ENCODE results near the gene TMEM132C.

- TF ChIP-seq POLR2AphosphoS5 (IDR thresholded peaks at IDR 0.05) (no peak), POLR2A (IDR thresholded peaks at IDR 0.05) (no peak)
- TF ChIP-seq, protein P1, sequence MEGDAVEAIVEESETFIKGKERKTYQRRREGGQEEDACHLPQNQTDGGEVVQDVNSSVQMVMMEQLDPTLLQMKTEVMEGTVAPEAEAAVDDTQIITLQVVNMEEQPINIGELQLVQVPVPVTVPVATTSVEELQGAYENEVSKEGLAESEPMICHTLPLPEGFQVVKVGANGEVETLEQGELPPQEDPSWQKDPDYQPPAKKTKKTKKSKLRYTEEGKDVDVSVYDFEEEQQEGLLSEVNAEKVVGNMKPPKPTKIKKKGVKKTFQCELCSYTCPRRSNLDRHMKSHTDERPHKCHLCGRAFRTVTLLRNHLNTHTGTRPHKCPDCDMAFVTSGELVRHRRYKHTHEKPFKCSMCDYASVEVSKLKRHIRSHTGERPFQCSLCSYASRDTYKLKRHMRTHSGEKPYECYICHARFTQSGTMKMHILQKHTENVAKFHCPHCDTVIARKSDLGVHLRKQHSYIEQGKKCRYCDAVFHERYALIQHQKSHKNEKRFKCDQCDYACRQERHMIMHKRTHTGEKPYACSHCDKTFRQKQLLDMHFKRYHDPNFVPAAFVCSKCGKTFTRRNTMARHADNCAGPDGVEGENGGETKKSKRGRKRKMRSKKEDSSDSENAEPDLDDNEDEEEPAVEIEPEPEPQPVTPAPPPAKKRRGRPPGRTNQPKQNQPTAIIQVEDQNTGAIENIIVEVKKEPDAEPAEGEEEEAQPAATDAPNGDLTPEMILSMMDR (IDR thresholded peaks at IDR 0.05) = no peak
These were observed 347.0 kb downstream of the TMEM132C start for GRCh38 chr12:128613837-128614590.
